IMR-90 (cell line): ENCODE data around the gene FCGR2B.

Experiments
- RCOR1 ChIP-seq: IDR thresholded peaks from 2 replicates; pipeline ENCODE4 v1.6.1; 2012; ENCODE audit warnings: mild to moderate bottlenecking, low read length, improper control_type of control experiment; ENCODE audit not compliant: insufficient replicate concordance
- TF ChIP-seq, protein P1 (sequence below): fragments of 150-350 bp; IDR thresholded peaks from 2 replicates; pipeline ENCODE4 v1.6.1; 2017; ENCODE audit warnings: mild to moderate bottlenecking, antibody characterized with exemption, low read length, low read depth

DNA sequence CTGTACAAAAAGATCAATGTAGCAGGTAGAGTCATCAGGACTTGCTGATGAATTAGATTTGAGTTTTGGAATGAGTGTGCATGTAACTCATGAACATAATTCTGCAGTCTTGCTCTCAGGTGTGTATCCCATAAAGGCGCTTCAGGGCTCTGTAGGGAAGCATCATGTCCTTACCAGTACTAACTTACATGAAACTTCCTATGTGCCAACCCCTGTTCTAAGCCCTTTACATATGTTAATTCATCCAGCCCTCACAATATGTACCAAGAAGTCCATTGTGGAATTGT lies 56.3 kb downstream of the FCGR2B start:
- TF ChIP-seq, protein P1, sequence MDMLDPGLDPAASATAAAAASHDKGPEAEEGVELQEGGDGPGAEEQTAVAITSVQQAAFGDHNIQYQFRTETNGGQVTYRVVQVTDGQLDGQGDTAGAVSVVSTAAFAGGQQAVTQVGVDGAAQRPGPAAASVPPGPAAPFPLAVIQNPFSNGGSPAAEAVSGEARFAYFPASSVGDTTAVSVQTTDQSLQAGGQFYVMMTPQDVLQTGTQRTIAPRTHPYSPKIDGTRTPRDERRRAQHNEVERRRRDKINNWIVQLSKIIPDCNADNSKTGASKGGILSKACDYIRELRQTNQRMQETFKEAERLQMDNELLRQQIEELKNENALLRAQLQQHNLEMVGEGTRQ = no peak
- no peak for TF ChIP-seq RCOR1
